RWPE2 (cell line): Measurements from ENCODE around the gene ACSM5.
A peak's percentile ranks its signal among the peaks of the same experiment; 100 is the strongest.

Experiments
- ATAC-seq: fragments of 200-7000 bp; cut with Tn5 transposase; 3 replicates; pipeline ENCODE4 v1.9.1; 2021; ENCODE audit warnings: low read depth
- DNase-seq: peaks from one replicate; pipeline ENCODE4 v3.0.0-alpha.2; 2020; ENCODE audit warnings: low spot score
- H3K27ac ChIP-seq: fragments of 450-650 bp; 2 replicates; pipeline ENCODE4 v1.5.1; 2017; ENCODE audit warnings: mild to moderate bottlenecking; ENCODE audit not compliant: poor library complexity, severe bottlenecking
- H3K27me3 ChIP-seq: fragments of 250-450 bp; sonication (Bioruptor Pico); 2 replicates; pipeline ENCODE4 v1.5.1; 2021; ENCODE audit warnings: mild to moderate bottlenecking, moderate library complexity; ENCODE audit not compliant: insufficient read depth, poor library complexity, severe bottlenecking
- H3K36me3 ChIP-seq: fragments of 250-450 bp; sonication (Bioruptor Pico); 2 replicates; pipeline ENCODE4 v1.5.1; 2020; ENCODE audit warnings: low read depth, mild to moderate bottlenecking, moderate library complexity
- H3K4me1 ChIP-seq: fragments of 250-450 bp; sonication (Bioruptor Pico); 2 replicates; pipeline ENCODE4 v1.5.1; 2021; ENCODE audit warnings: mild to moderate bottlenecking, moderate library complexity; ENCODE audit not compliant: insufficient read depth, poor library complexity, severe bottlenecking
- H3K4me3 ChIP-seq: fragments of 250-450 bp; sonication (Bioruptor Pico); 2 replicates; pipeline ENCODE4 v1.5.1; 2021; ENCODE audit warnings: mild to moderate bottlenecking, moderate library complexity; ENCODE audit not compliant: severe bottlenecking
- H3K9me3 ChIP-seq: fragments of 250-450 bp; sonication (Bioruptor Pico); 2 replicates; pipeline ENCODE4 v1.5.1; 2021; ENCODE audit warnings: mild to moderate bottlenecking, moderate library complexity; ENCODE audit not compliant: severe bottlenecking
- CTCF ChIP-seq: fragments of 450-650 bp; IDR thresholded peaks from one replicate; pipeline ENCODE4 v1.5.1; 2017; ENCODE audit warnings: mild to moderate bottlenecking, moderate library complexity; ENCODE audit not compliant: poor library complexity, severe bottlenecking

ACSM5 gene

GRCh38 chr16:20397468-20398074, 11.8 kb upstream of the ACSM5 start:
- Histone ChIP-seq H3K27ac (no peak overlapping the region), H3K36me3 (no peaks in the 10 kb centered on the region), H3K9me3 (no peaks in the 10 kb centered on the region), H3K4me3 (no peak overlapping the region), H3K27me3 (no peaks in the 10 kb centered on the region), H3K4me1 (no peaks in the 10 kb centered on the region)
- TF ChIP-seq CTCF: no peak
- DNase-seq: no peak
- ATAC-seq: no peak

GRCh38 chr16:20398603-20399002, 10.7 kb upstream of the ACSM5 start:
- Histone ChIP-seq H3K27ac (no peak overlapping the region), H3K9me3 (no peaks in the 10 kb centered on the region), H3K4me3 (no peak overlapping the region), H3K36me3 (no peaks in the 10 kb centered on the region), H3K4me1 (no peaks in the 10 kb centered on the region), H3K27me3 (no peaks in the 10 kb centered on the region)
- TF ChIP-seq CTCF: no peak
- no peak for DNase-seq
- no peak for ATAC-seq

- H3K4me3 ChIP-seq: no peak overlapping the region
- TF ChIP-seq CTCF: no peak
- H3K4me1 ChIP-seq: no peaks in the 10 kb centered on the region
- DNase-seq (no peak), ATAC-seq (no peak)
- H3K9me3 ChIP-seq: no peaks in the 10 kb centered on the region
- no peak overlapping the region for H3K27ac ChIP-seq
- no peaks in the 10 kb centered on the region for H3K27me3 ChIP-seq
- no peaks in the 10 kb centered on the region for H3K36me3 ChIP-seq
These were observed 10.1 kb upstream of the ACSM5 start for GRCh38 chr16:20399185-20399584.

- H3K4me1 ChIP-seq: no peaks in the 10 kb centered on the region
- H3K27me3 ChIP-seq: no peaks in the 10 kb centered on the region
- ATAC-seq: no peak
- no peak overlapping the region for H3K27ac ChIP-seq
- H3K4me3 ChIP-seq: no peak overlapping the region
- H3K36me3 ChIP-seq: no peaks in the 10 kb centered on the region
- H3K9me3 ChIP-seq: no peaks in the 10 kb centered on the region
- DNase-seq: no peak
- no peak for TF ChIP-seq CTCF
These were observed 8.3 kb upstream of the ACSM5 start for GRCh38 chr16:20401066-20401465.

- Histone ChIP-seq H3K4me1 (no peaks in the 10 kb centered on the region), H3K36me3 (no peaks in the 10 kb centered on the region), H3K27me3 (no peaks in the 10 kb centered on the region), H3K4me3 (no peak overlapping the region), H3K27ac (no peak overlapping the region), H3K9me3 (no peaks in the 10 kb centered on the region)
- TF ChIP-seq CTCF: no peak
- ATAC-seq: peak; percentile 56
- DNase-seq: no peak
These were observed 7.8 kb upstream of the ACSM5 start for GRCh38 chr16:20401475-20402016.
